DMS114 treated with DMSO at 0.1 percent for 48 hours (cell line): ENCODE measurements around the gene SNX11.
A peak's percentile ranks its signal among the peaks of the same experiment; 100 is the strongest.
"Not testable (repeated sequence)": the region's sequence is repeated elsewhere in the genome, so short reads cannot be mapped to it uniquely, and the experiment has no call there.

Experiments
- DNase-seq: peaks from one replicate; lab custom pipeline; 2025; ENCODE audit not compliant: unreplicated experiment; lab: John Stamatoyannopoulos, UW

SNX11 gene, protein sequence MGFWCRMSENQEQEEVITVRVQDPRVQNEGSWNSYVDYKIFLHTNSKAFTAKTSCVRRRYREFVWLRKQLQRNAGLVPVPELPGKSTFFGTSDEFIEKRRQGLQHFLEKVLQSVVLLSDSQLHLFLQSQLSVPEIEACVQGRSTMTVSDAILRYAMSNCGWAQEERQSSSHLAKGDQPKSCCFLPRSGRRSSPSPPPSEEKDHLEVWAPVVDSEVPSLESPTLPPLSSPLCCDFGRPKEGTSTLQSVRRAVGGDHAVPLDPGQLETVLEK

DNA sequence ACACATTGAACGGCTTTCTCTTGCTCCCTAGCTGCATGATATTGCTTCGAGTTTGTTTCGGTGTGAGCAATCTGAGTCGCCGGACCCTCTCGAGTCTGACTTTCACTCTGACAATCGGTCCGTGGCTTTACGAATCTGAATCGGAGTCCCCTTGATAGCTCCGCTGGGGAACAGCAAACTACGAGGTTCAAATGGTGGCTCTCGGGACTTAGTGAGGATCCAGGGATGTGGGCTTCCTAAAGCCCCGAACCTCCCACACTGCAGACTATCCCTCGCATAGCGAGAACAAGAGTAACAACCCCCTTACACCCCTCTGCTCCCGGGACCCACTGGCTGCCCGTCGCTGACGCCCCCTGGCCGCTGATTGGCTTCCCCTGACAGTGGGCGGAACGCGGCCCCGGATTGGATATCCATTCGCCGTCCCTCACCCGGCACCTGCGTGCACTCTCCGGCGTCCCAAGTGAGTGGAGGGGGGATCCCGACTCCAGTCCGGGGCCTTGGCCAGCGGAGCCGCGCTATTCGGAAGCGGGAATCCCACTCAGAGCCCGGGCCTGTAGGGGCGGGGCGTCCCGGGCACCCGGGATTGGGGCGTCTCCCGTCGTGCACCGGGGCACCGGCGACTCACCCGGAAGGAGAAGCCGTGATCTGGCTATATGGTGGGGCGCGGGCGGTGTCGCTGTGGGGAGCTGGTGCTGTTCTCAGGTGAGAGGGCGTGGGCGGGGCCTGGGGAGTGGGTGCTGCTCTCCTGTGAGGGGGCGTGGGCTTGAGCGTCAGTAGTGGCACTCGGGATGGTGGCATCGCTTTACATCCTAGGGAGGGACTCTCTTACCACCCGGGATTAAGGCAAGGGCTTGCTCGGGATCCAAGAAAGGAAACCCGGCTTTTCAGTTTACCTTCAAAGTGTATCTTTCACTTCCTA lies at the start of gene SNX11:
SNX11 (plus strand) TSS at position 630 of the 919 bp plus-strand sequence. CDS start 4,278 bp downstream, outside the sequence.
- DNase-seq = peak; percentile 79

DNA sequence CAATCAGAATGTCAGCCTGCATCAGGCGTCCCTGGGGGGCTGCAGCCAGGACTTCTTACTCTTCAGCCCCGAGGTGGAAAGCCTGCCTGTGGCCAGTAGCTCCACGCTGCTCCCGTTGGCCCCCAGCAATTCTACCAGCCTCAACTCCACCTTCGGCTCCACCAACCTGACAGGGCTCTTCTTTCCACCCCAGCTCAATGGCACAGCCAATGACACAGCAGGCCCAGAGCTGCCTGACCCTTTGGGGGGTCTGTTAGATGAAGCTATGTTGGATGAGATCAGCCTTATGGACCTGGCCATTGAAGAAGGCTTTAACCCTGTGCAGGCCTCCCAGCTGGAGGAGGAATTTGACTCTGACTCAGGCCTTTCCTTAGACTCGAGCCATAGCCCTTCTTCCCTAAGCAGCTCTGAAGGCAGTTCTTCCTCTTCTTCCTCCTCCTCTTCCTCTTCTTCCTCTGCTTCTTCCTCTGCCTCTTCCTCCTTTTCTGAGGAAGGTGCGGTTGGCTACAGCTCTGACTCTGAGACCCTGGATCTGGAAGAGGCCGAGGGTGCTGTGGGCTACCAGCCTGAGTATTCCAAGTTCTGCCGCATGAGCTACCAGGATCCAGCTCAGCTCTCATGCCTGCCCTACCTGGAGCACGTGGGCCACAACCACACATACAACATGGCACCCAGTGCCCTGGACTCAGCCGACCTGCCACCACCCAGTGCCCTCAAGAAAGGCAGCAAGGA lies 49.0 kb upstream of the SNX11 start:
- DNase-seq = no peak

DNA sequence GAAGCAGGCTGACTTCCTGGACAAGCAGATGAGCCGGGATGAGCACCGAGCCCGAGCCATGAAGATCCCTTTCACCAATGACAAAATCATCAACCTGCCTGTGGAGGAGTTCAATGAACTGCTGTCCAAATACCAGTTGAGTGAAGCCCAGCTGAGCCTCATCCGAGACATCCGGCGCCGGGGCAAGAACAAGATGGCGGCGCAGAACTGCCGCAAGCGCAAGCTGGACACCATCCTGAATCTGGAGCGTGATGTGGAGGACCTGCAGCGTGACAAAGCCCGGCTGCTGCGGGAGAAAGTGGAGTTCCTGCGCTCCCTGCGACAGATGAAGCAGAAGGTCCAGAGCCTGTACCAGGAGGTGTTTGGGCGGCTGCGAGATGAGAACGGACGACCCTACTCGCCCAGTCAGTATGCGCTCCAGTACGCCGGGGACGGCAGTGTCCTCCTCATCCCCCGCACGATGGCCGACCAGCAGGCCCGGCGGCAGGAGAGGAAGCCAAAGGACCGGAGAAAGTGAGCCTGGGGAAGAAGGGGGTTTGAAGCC lies 48.4 kb upstream of the SNX11 start:
- DNase-seq = no peak

DNA sequence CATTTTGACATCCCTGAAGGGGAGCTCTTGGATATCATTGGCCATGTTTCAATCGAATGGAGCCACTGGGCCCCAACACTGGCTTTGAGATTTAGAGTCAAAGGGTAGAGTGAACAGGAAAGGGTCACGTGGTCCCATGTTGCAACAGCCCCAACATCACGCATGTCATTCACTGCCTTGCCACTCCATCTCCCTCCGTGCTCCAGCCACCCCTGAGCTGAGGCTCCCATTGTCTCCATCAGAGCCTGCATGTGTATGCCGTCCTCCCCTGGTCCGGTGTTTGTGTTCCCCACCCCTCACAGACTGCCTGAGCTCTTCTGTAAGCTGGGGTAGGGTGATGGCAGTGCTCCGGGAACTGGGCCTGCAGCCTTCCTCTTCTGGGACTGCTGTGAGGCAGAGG lies 47.3 kb upstream of the SNX11 start:
- no peak for DNase-seq

DNA sequence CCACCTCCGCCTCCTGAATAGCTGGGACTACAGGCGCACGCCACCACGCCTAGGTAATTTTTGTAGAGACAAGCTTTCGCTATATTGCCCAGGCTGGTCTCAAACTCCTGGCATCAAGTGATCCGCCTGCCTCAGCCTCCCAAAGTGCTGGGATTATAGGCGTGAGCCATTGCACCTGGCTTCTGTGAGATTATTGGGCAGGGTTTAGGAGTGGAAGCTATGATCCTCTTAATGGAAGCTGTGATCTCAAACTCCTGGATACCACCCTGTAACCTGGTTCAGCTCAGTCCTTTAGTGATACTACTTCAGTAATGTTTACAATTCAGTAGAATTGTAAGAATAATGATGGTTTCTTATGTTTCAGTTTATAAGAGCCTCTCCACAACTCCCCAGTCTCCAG lies 45.3 kb upstream of the SNX11 start:
- DNase-seq = no peak

DNA sequence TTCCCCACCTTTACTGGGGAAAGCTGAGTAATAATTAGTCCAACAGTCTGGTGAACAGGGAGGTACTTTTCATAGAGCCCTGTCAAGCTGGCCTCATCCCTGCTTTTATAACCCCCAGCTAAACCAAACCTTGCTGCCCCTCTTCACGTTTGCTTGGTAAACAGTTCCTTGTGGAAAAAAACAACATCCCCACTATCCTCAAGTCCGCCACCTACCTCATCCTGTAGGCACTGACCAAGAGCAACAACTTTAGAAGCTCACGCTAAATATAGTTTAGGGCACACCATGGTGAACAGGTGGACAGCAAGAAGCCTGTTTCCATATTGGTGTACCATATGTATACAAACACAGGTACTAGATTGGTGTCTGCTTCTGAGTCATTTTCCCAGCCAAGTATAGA lies 42.9 kb upstream of the SNX11 start:
- no peak for DNase-seq

DNA sequence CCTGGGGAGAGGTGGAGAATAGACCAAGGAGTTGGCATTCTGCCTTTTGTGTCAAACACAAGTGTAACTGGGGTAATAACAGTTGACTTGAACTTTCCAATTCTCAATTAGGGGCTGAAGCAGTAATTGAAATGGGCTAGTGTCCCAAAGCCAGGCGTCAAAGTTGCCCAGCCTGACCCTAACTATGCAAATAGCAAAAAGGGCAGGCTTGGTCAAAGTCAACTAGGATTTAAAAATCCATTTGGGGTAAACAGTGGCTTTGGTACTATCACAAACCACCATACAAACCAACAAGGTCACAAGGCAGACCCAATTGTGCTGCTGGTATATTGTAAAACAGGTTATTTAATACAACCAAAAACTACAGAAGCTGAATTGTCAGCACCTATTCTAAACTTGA lies 41.4 kb upstream of the SNX11 start:
- DNase-seq = no peak

DNA sequence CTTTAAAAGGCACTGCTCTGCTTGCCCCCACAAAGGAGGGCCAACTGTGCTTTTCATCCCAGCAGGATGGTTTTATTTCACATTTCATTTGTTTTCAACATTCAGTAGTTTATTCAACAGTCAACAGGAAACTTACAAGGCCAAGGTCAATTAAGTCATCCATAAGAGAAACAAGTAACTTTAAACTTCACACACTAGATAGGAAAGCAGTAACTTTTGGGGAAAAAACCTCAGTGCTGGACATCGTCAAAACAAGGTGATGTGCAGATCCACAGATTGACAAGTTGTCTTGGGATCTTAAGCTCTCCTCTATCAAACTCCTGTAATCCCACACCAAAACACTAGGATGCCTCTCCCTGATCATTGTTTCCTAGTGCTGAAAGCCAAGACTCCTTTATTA lies 40.9 kb upstream of the SNX11 start:
- DNase-seq = peak; percentile 10

DNA sequence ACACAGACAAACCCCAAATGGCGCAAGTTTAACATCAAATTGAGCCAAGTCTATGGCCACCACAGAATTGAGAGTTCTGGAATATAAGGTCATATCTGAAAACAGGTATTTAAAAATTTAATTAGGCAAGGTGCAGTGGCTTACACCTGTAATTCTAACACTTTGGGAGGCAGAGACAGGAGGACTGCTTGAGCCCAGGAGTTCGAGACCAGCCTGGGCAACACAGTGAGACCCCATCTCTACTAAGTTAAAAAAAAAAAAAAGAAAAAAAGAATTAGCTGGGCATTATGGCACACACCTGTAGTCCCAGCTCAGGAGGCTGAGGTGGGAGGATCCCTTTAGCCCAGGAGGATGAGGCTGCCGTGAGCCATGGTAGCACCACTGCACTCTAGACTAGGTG lies 40.3 kb upstream of the SNX11 start:
- no peak for DNase-seq

DNA sequence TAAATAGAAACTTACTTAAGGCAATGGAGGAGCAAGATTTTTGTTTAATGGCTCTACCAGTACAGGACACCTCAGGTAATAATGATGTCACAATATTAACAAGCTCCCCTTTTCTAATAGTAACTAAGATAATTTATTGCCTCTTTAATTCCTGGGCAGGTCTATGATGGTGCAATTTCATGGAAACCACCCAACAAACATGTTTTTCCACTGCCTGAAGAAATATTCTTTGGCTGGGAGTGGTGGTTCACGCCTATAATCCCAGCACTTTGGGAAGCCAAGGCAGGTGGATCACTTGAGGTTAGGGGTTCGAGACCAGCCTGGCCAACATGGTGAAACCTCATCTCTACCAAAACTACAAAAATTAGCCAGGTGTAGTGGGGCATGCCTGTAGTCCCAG lies 39.8 kb upstream of the SNX11 start:
- not testable (repeated sequence) for DNase-seq

DNA sequence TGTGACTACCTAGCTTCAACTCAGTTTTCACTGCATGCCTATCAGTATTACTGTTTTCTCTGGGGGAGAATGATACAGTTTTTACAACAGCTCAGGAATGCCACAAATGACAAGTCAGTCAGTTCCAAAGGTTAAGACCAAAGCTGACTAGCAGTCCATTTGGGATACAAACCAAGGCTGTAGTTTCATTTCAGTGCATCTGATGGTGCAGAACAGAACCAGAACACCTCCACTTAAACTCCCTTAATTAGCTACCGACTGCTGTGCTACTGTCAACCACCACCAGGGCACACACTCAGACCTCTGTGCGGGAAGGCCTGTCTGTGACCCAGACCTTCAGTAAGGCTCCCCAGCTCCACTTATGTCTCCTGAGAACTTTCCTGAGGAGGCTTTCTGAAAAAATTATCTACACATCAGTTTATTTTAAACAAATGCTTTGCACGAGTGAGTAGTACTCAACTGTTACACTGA lies 39.0 kb upstream of the SNX11 start:
- peak; percentile 26 for DNase-seq

DNA sequence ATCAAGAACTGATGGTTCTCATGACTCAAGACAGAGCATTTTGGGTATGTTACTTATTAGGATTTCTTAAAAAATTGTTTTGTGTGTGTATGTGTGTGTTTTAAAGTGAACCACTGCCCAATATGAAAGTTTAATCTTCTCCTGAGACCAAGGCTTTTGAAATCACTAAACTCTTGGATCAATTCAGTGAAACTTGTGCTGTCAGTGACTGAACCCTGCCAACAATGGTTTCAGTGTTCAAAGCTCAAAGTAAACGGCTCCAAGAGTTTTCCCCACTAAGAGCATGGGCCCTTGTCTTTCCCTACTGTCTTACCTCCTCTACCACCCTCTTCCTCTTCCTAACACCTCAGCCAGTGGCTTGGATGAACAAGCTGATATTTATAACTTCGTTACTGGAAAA lies 37.4 kb upstream of the SNX11 start:
- DNase-seq = no peak

DNA sequence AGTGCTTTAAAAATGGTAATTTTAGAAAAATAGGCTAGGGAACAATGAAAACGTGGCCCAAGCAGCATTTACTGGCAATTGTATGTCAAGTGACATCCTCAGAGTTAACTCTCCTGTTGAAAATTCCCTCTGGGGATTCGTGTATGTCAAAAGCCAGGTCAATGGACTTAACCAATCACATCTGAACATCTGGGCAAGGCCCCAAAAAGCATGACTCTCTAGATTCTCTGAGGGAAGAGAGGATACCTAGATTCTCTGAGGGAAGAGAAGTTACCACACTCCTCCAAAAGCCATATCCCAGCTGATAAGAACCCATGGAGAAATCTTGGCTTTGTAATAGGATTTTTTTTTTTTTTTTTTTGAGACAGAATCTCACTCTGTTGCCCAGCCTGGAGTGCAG lies 35.9 kb upstream of the SNX11 start:
- no peak for DNase-seq

DNA sequence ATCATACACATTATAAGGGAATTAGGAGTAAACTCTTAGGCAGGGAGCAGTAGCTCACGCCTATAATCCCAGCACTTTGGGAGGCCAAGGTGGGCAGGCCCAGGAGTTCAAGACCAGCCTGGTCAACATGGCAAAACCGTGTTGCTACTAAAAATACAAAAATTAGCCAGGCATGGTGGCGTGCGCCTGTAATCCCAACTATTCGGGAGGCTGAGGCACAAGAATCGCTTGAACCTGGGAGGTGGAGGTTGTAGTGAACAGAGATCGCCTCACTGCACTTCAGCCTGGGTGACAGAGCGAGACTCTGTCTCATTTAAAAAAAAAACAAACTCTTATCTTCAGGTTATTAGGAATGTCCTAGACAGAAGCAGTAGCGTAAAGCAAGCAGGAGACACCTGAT lies 34.8 kb upstream of the SNX11 start:
- not testable (repeated sequence) for DNase-seq

DNA sequence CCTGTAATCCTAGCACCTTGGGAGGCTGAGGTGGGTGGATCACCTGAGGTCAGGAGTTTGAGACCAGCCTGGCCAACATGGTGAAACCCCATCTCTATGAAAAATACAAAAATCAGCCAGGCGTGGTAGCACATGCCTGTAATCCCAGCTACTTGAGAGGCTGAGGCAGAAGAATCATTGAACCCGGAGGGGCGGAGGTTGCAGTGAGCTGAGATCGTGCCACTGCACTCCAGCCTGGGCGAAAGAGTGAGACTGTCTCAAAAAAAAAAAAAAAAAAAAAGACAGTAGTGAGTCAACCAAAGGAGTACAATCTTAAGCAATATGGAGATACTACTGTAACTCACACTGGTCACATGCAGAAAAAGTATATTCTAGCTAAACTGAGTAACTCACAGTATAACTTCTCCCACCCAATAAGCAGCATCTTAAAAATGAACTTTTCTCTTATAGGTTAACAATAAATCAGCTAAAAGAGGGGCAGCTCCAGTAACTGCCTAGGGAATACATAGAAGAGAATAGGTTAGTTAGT lies 33.9 kb upstream of the SNX11 start:
- not testable (repeated sequence) for DNase-seq

DNA sequence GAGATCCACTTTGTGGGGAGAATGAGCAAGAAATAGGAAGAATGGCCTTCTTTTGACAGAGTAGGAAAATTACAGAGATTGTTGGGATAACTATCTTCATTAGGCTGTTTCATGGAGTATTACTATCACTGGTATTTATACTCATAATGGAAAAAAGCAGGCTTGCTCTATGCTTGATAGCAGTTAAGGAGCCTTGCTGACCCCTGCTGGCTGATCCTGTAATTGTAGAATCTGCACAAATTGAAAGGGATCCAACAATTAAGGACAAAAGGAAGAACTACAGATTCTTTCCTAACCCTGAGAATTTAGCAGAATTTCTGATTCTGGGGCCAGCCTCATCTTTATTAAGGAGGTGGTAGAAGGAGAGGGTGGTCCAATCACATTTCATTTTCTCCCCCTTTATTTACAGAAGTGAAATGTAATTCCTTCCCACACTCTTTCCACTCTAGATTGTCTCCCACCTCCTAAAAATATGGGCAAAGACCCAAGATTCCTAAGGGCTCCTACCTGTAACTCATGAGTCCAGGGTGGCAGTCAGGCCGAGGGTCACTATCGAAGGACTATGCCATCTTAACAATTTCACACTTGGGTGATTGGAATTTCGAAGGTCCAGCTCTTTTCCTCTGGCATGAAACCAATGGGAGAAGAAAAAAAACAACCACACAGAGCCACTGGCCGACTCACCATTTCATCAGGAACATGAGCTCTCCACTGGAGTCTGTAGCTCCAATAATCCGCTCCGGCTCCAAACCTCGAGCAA lies 33.1 kb upstream of the SNX11 start:
- DNase-seq = peak; percentile 52

DNA sequence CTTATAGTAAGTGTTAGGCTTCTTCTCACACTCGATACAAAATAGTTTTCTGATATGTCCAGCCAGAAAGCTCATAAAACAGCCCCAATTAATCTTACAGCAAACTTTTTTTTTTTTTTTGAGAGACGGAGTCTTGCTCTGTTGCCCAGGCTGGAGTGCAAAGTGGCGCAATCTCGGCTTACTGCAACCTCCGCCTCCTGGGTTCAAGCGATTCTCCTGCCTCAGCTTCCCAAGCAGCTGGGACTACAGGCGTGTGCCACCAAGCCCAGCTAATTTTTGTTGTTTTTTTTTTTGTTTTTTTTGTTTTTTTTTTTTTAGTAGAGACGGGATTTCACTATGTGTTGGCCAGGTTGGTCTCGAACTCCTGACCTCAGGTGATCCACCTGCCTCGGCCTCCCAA lies 30.4 kb upstream of the SNX11 start:
- not testable (repeated sequence) for DNase-seq

DNA sequence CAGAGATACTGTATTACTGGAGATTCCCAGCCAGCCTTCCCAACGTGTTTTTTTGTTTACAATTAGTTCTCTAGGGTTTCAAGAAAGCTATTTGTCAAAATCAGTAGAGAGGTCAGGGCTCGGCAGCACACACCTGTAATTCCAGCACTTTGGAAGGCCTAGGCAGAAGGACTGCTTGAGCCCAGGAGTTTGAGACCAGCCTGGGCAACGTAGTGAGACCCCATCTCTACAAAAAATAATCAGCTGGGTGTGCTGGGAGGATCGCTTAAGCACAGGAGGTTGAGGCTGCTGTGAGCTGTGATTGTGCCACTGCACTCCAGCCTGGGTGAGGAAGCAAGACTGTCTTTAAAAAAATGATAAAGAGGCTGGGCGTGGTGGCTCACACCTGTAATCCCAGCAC lies 25.7 kb upstream of the SNX11 start:
- no peak for DNase-seq

DNA sequence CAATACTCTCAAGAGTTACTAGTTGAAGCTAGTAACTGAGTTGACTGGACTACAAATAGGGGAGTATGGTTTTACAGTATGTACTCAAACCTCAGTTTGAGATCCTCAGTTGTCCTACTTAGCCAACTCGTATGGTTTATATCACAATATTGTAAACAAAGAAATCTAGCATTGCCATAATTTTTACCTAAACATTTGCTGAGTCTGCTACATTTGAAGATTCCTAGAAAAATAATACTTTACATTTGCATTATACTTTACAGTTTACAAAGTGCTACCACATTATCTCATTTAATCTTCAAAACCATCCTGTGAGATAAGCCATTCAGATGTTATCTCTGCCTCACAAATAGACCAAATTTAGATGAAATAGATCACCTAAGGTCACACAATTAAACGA lies 22.6 kb upstream of the SNX11 start:
- no peak for DNase-seq

DNA sequence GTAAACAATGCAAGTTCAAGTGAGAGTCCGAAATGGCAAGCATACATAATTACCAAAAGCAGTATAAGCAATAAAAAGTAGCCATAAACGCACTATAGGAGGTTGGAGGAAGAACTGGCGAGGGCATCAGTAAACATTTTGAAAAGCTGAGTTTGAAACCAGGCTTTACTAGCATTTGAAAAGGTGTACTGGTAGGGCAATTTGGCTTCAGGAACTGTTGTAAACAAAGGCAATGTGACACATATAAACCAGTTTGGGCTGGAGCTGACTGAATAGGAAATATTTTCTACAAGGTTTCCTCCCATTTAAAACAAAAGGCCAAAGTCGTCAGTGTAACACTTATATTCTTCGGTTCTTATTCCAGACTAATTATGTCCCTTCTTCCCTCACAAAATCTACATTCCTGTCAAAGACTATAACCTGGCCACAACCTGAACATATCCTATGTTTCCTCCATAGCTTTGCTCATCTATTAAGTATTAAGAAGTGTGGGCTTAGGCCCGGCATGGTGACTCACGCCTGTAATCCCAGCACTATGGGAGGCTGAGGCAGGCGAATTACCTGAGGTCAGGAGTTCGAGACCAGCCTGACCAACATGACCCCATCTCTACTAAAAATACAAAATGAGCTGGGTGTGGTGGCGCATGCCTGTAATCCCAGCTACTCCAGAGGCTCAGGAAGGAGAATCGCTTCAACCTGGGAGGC lies 14.1 kb upstream of the SNX11 start:
- no peak for DNase-seq
